WTC11 (cell line): ENCODE measurements around the gene FBRS. TPM values are rescaled to one million over a fixed set of nuclear protein-coding genes. Genes with fewer than 3 reads are reported as not detected.

Experiments used
- ATAC-seq: fragments of 200-7000 bp; cut with Tn5 transposase; 2 replicates; pipeline ENCODE4 v1.10.0; 2021; ENCODE audit warnings: mild to moderate bottlenecking, moderate library complexity
- CTCF ChIA-PET: fragments of 300-600 bp; sonication (Branson Sonifier 250); formaldehyde crosslinking; loops from one replicate; lab custom pipeline; 2021; ENCODE audit warnings: antibody characterized with exemption; lab: Charles Lee
- POLR2A ChIA-PET: fragments of 350-600 bp; sonication (Branson Sonifier 250); formaldehyde crosslinking; loops from one replicate; lab custom pipeline; 2021; ENCODE audit warnings: antibody characterized with exemption; lab: Charles Lee
- DNase-seq: peaks from one replicate; pipeline ENCODE4 v3.0.0; 2021; ENCODE audit warnings: low spot score
- H3K27ac Mint-ChIP-seq: 2 replicates; pipeline ENCODE4 v1.8.0; 2021; ENCODE audit warnings: mixed read lengths
- H3K27me3 Mint-ChIP-seq: 2 replicates; pipeline ENCODE4 v1.8.0; 2021; ENCODE audit warnings: low read depth, mild to moderate bottlenecking, moderate library complexity, mixed read lengths
- H3K36me3 Mint-ChIP-seq: 2 replicates; pipeline ENCODE4 v1.8.0; 2021; ENCODE audit warnings: mixed read lengths
- H3K4me1 Mint-ChIP-seq: 2 replicates; pipeline ENCODE4 v1.8.0; 2022; ENCODE audit warnings: mixed read lengths
- H3K4me3 Mint-ChIP-seq: 2 replicates; pipeline ENCODE4 v1.8.0; 2021; ENCODE audit warnings: mild to moderate bottlenecking, moderate library complexity, mixed read lengths
- H3K9me3 Mint-ChIP-seq: 2 replicates; pipeline ENCODE4 v1.8.0; 2021; ENCODE audit warnings: mixed read lengths
- CBFB ChIP-seq: sonication (generic); formaldehyde crosslinking; IDR thresholded peaks from 2 replicates; pipeline ENCODE4 v1.8.1; 2022; ENCODE audit warnings: mild to moderate bottlenecking, low read depth, missing genetic modification reagents
- ELF4 ChIP-seq: sonication (generic); formaldehyde crosslinking; IDR thresholded peaks from 2 replicates; pipeline ENCODE4 v1.8.1; 2022; ENCODE audit warnings: low read depth, mild to moderate bottlenecking, moderate library complexity, missing genetic modification reagents
- ETV6 ChIP-seq: sonication (generic); formaldehyde crosslinking; IDR thresholded peaks from 2 replicates; pipeline ENCODE4 v1.8.1; 2022; ENCODE audit warnings: mild to moderate bottlenecking, missing genetic modification reagents
- FOXK1 ChIP-seq: sonication (generic); formaldehyde crosslinking; IDR thresholded peaks from 2 replicates; pipeline ENCODE4 v1.8.0; 2022; ENCODE audit warnings: mild to moderate bottlenecking, moderate library complexity, missing genetic modification reagents
- FOXP1 ChIP-seq: sonication (generic); formaldehyde crosslinking; IDR thresholded peaks from 2 replicates; pipeline ENCODE4 v1.8.0; 2022; ENCODE audit warnings: missing genetic modification reagents, mild to moderate bottlenecking, moderate library complexity, borderline replicate concordance
- GABPB1 ChIP-seq: sonication (generic); formaldehyde crosslinking; IDR thresholded peaks from 2 replicates; pipeline ENCODE4 v1.8.1; 2023; ENCODE audit warnings: mild to moderate bottlenecking, missing genetic modification reagents
- JUN ChIP-seq: sonication (generic); formaldehyde crosslinking; IDR thresholded peaks from 2 replicates; pipeline ENCODE4 v1.8.0; 2023; ENCODE audit warnings: mild to moderate bottlenecking, missing genetic modification reagents
- NR2C2 ChIP-seq: sonication (generic); formaldehyde crosslinking; IDR thresholded peaks from 2 replicates; pipeline ENCODE4 v1.8.0; 2022; ENCODE audit warnings: mild to moderate bottlenecking, missing genetic modification reagents
- PRRX2 ChIP-seq: fragments of 250-450 bp; sonication (Bioruptor Pico); IDR thresholded peaks from 2 replicates; pipeline ENCODE4 v1.8.0; 2021; ENCODE audit warnings: mild to moderate bottlenecking
- RELA ChIP-seq: sonication (generic); formaldehyde crosslinking; IDR thresholded peaks from 2 replicates; pipeline ENCODE4 v1.8.1; 2022; ENCODE audit warnings: missing genetic modification reagents, mild to moderate bottlenecking, borderline replicate concordance
- SP1 ChIP-seq: sonication (generic); formaldehyde crosslinking; conservative IDR thresholded peaks from 2 replicates; pipeline ENCODE4 v1.8.1; 2022; ENCODE audit warnings: missing genetic modification reagents
- TEAD1 ChIP-seq: sonication (generic); formaldehyde crosslinking; IDR thresholded peaks from 2 replicates; pipeline ENCODE4 v1.8.0; 2022; ENCODE audit warnings: mild to moderate bottlenecking, missing genetic modification reagents
- TEAD4 ChIP-seq: sonication (generic); formaldehyde crosslinking; IDR thresholded peaks from 2 replicates; pipeline ENCODE4 v1.8.0; 2022; ENCODE audit warnings: mild to moderate bottlenecking, missing genetic modification reagents
- total RNA-seq: library from RNA; stranded (reverse); gene quantifications from 3 replicates; pipeline ENCODE4 v1.2.3, GENCODE V29; 2021
- TF ChIP-seq, protein P1 (sequence below): sonication (generic); formaldehyde crosslinking; IDR thresholded peaks from 2 replicates; pipeline ENCODE4 v1.8.1; 2023; ENCODE audit warnings: mild to moderate bottlenecking, missing genetic modification reagents, moderate library complexity
- TF ChIP-seq, protein P2 (sequence below): sonication (generic); formaldehyde crosslinking; IDR thresholded peaks from 2 replicates; pipeline ENCODE4 v1.8.1; 2023; ENCODE audit warnings: mild to moderate bottlenecking, missing genetic modification reagents
- TF ChIP-seq, protein P3 (sequence below): sonication (generic); formaldehyde crosslinking; IDR thresholded peaks from 2 replicates; pipeline ENCODE4 v1.8.1; 2022; ENCODE audit warnings: mild to moderate bottlenecking, moderate library complexity, missing genetic modification reagents
- TF ChIP-seq, protein P4 (sequence below): sonication (generic); formaldehyde crosslinking; IDR thresholded peaks from 2 replicates; pipeline ENCODE4 v1.8.0; 2023; ENCODE audit warnings: missing genetic modification reagents
- TF ChIP-seq, protein P5 (sequence below): sonication (generic); formaldehyde crosslinking; IDR thresholded peaks from 2 replicates; pipeline ENCODE4 v1.8.1; 2023; ENCODE audit warnings: mild to moderate bottlenecking, moderate library complexity, missing genetic modification reagents
- TF ChIP-seq, protein P6 (sequence below): sonication (generic); formaldehyde crosslinking; IDR thresholded peaks from 2 replicates; pipeline ENCODE4 v1.8.0; 2023; ENCODE audit warnings: missing genetic modification reagents, mild to moderate bottlenecking, borderline replicate concordance
- TF ChIP-seq, protein P7 (sequence below): sonication (generic); formaldehyde crosslinking; IDR thresholded peaks from 2 replicates; pipeline ENCODE4 v1.8.0; 2022; ENCODE audit warnings: mild to moderate bottlenecking, missing genetic modification reagents

Gene FBRS
- total RNA-seq, 1 experiment from 2014 or later, result 23.2 TPM

DNA sequence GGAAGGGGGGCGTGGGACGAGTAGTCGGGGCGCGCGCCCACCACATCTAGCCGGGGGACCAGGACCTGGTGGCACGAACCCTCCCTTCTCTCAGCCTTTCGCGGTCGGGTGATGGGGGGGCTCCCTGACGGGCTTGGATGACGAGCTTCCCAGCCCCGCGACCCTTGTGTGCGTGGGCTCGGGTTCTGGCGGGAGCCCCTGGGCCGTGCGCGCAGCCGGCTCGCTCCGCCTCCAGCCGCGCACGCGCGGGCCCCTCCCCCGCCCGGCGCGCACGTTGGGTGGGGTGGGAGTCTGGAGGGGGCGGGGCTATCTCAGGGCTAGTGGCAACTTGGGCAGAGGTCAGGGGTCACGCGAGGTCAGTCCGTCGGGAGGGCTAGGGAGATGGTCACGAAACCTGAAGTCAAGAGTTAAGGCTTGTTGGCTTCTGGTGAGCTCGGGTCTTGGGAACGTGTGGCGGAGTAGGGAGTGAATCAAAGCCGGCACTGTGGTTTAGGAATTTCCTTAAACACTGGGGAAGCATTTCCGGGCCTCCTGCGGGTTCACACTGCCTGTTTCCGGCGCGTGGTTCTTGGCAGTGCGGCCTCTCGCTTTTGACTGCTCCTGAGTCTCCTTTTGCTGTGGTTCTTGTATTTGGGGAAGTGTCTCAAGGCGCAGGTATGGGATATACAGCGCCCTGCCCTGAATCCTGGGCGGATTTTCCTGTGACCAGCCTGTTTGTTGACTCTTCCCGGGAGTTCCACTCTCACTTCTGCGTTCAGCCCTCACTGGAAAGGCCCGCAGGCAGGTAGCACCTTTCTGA, 40.8 kb downstream of the FBRS start, which contains the start of gene SRCAP:
TSS of gene SRCAP (plus strand) at position 356 of the 799 bp plus-strand sequence. CDS start 1,654 bp downstream, outside the sequence.
- ChIA-PET POLR2A (interaction anchor here (1.3 kb wide), 2 partner anchors 21 to 40 kb away, joined by 3 read pairs; partner anchors contain the start of gene FBRS), CTCF (no interaction called here)
- H3K27me3 Mint-ChIP-seq, result peaks cover 42% of the 10 kb centered on the region
- peak; percentile 20 for ATAC-seq
- peak within 1 kb of the TSS; percentile 95 for H3K4me3 Mint-ChIP-seq
- H3K9me3 Mint-ChIP-seq, result no peaks in the 10 kb centered on the region
- DNase-seq, result peak; percentile 82
- peaks cover 26% of the 10 kb centered on the region for H3K36me3 Mint-ChIP-seq
- peak within 1 kb of the TSS; percentile 100 for H3K27ac Mint-ChIP-seq
- peaks cover 14% of the 10 kb centered on the region for H3K4me1 Mint-ChIP-seq
- TF ChIP-seq, protein P1, sequence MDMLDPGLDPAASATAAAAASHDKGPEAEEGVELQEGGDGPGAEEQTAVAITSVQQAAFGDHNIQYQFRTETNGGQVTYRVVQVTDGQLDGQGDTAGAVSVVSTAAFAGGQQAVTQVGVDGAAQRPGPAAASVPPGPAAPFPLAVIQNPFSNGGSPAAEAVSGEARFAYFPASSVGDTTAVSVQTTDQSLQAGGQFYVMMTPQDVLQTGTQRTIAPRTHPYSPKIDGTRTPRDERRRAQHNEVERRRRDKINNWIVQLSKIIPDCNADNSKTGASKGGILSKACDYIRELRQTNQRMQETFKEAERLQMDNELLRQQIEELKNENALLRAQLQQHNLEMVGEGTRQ (CRISPR knock-in tag), result 0 out of 2 replicates have a peak, but pooled peaks have one; percentile 14
- TF ChIP-seq, protein P2, sequence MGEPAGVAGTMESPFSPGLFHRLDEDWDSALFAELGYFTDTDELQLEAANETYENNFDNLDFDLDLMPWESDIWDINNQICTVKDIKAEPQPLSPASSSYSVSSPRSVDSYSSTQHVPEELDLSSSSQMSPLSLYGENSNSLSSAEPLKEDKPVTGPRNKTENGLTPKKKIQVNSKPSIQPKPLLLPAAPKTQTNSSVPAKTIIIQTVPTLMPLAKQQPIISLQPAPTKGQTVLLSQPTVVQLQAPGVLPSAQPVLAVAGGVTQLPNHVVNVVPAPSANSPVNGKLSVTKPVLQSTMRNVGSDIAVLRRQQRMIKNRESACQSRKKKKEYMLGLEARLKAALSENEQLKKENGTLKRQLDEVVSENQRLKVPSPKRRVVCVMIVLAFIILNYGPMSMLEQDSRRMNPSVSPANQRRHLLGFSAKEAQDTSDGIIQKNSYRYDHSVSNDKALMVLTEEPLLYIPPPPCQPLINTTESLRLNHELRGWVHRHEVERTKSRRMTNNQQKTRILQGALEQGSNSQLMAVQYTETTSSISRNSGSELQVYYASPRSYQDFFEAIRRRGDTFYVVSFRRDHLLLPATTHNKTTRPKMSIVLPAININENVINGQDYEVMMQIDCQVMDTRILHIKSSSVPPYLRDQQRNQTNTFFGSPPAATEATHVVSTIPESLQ, result no peak
- TF ChIP-seq, protein P3, sequence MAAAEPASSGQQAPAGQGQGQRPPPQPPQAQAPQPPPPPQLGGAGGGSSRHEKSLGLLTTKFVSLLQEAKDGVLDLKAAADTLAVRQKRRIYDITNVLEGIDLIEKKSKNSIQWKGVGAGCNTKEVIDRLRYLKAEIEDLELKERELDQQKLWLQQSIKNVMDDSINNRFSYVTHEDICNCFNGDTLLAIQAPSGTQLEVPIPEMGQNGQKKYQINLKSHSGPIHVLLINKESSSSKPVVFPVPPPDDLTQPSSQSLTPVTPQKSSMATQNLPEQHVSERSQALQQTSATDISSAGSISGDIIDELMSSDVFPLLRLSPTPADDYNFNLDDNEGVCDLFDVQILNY (CRISPR knock-in tag), result 0 out of 2 replicates have a peak, but pooled peaks have one; percentile 7
- TF ChIP-seq RELA (CRISPR knock-in tag) (peak; percentile 73), FOXK1 (CRISPR knock-in tag) (peak; percentile 66; the same call in 1 of the 2 replicates), GABPB1 (CRISPR knock-in tag) (no peak; the same call in 1 of the 2 replicates), ETV6 (0 out of 2 replicates have a peak, but pooled peaks have one; percentile 22), CBFB (CRISPR knock-in tag) (0 out of 2 replicates have a peak, but pooled peaks have one; percentile 72), SP1 (CRISPR knock-in tag) (peak; percentile 48; the same call in 1 of the 2 replicates), TEAD1 (CRISPR knock-in tag) (peak; percentile 41; the same call in 1 of the 2 replicates), FOXP1 (CRISPR knock-in tag) (peak; percentile 47; the same call in 1 of the 2 replicates), NR2C2 (CRISPR knock-in tag) (peak; percentile 54), PRRX2 (CRISPR knock-in tag) (no peak), ELF4 (CRISPR knock-in tag) (no peak), TEAD4 (CRISPR knock-in tag) (peak; percentile 8; the same call in 1 of the 2 replicates), JUN (CRISPR knock-in tag) (0 out of 2 replicates have a peak, but pooled peaks have one; percentile 19)
- TF ChIP-seq, protein P4, sequence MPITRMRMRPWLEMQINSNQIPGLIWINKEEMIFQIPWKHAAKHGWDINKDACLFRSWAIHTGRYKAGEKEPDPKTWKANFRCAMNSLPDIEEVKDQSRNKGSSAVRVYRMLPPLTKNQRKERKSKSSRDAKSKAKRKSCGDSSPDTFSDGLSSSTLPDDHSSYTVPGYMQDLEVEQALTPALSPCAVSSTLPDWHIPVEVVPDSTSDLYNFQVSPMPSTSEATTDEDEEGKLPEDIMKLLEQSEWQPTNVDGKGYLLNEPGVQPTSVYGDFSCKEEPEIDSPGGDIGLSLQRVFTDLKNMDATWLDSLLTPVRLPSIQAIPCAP (CRISPR knock-in tag), result 0 out of 2 replicates have a peak, but pooled peaks have one; percentile 20
- TF ChIP-seq, protein P5, sequence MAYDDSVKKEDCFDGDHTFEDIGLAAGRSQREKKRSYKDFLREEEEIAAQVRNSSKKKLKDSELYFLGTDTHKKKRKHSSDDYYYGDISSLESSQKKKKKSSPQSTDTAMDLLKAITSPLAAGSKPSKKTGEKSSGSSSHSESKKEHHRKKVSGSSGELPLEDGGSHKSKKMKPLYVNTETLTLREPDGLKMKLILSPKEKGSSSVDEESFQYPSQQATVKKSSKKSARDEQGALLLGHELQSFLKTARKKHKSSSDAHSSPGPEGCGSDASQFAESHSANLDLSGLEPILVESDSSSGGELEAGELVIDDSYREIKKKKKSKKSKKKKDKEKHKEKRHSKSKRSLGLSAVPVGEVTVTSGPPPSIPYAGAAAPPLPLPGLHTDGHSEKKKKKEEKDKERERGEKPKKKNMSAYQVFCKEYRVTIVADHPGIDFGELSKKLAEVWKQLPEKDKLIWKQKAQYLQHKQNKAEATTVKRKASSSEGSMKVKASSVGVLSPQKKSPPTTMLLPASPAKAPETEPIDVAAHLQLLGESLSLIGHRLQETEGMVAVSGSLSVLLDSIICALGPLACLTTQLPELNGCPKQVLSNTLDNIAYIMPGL (CRISPR knock-in tag), result no peak
- TF ChIP-seq, protein P6, sequence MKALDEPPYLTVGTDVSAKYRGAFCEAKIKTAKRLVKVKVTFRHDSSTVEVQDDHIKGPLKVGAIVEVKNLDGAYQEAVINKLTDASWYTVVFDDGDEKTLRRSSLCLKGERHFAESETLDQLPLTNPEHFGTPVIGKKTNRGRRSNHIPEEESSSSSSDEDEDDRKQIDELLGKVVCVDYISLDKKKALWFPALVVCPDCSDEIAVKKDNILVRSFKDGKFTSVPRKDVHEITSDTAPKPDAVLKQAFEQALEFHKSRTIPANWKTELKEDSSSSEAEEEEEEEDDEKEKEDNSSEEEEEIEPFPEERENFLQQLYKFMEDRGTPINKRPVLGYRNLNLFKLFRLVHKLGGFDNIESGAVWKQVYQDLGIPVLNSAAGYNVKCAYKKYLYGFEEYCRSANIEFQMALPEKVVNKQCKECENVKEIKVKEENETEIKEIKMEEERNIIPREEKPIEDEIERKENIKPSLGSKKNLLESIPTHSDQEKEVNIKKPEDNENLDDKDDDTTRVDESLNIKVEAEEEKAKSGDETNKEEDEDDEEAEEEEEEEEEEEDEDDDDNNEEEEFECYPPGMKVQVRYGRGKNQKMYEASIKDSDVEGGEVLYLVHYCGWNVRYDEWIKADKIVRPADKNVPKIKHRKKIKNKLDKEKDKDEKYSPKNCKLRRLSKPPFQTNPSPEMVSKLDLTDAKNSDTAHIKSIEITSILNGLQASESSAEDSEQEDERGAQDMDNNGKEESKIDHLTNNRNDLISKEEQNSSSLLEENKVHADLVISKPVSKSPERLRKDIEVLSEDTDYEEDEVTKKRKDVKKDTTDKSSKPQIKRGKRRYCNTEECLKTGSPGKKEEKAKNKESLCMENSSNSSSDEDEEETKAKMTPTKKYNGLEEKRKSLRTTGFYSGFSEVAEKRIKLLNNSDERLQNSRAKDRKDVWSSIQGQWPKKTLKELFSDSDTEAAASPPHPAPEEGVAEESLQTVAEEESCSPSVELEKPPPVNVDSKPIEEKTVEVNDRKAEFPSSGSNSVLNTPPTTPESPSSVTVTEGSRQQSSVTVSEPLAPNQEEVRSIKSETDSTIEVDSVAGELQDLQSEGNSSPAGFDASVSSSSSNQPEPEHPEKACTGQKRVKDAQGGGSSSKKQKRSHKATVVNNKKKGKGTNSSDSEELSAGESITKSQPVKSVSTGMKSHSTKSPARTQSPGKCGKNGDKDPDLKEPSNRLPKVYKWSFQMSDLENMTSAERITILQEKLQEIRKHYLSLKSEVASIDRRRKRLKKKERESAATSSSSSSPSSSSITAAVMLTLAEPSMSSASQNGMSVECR, result peak; percentile 43; the same call in 1 of the 2 replicates
- TF ChIP-seq, protein P7, sequence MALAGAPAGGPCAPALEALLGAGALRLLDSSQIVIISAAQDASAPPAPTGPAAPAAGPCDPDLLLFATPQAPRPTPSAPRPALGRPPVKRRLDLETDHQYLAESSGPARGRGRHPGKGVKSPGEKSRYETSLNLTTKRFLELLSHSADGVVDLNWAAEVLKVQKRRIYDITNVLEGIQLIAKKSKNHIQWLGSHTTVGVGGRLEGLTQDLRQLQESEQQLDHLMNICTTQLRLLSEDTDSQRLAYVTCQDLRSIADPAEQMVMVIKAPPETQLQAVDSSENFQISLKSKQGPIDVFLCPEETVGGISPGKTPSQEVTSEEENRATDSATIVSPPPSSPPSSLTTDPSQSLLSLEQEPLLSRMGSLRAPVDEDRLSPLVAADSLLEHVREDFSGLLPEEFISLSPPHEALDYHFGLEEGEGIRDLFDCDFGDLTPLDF (CRISPR knock-in tag), result no peak
